ENCODE measurements around the gene TMEM185A. TPM values are rescaled to one million over a fixed set of nuclear protein-coding genes. Genes with fewer than 3 reads are reported as not detected.

Gene TMEM185A
- total RNA-seq, 4 donors from 2014 or later, result 22.0 to 37.9 (median 31.5) TPM

GRCh38 chrX:149641835-149642234 lies 10.2 kb upstream of the TMEM185A start:
- Histone ChIP-seq H3K4me1 (no peaks in the 10 kb centered on the region), H3K36me3 (no peaks in the 10 kb centered on the region), H3K27me3 (no peaks in the 10 kb centered on the region), H3K9me3 (no peaks in the 10 kb centered on the region), H3K4me3 (no peak overlapping the region), H3K27ac (no peak overlapping the region)
- TF ChIP-seq CTCF (IDR thresholded peaks at IDR 0.05) (no peak), EP300 (IDR thresholded peaks at IDR 0.05) (no peak), POLR2A (IDR thresholded peaks at IDR 0.05) (no peak), POLR2AphosphoS5 (IDR thresholded peaks at IDR 0.05) (no peak)
- 54% methylated on average over 2 of the region's 2 CpGs for WGBS
- no peak for DNase-seq (ENCODE audit: low spot score in 2 of 2)

- DNase-seq (ENCODE audit: low spot score in 2 of 2), result no peak
- TF ChIP-seq CTCF (IDR thresholded peaks at IDR 0.05) (no peak), POLR2A (IDR thresholded peaks at IDR 0.05) (no peak), EP300 (IDR thresholded peaks at IDR 0.05) (no peak), POLR2AphosphoS5 (IDR thresholded peaks at IDR 0.05) (no peak)
- WGBS, result 29% methylated on average over 3 of the region's 3 CpGs
- no peaks in the 10 kb centered on the region for H3K4me1 ChIP-seq
- no peaks in the 10 kb centered on the region for H3K27me3 ChIP-seq
- no peak overlapping the region for H3K4me3 ChIP-seq
- no peak overlapping the region for H3K27ac ChIP-seq
- H3K9me3 ChIP-seq, result no peaks in the 10 kb centered on the region
- no peaks in the 10 kb centered on the region for H3K36me3 ChIP-seq
These were observed 9.8 kb upstream of the TMEM185A start for GRCh38 chrX:149641432-149641831.

- H3K27ac ChIP-seq, result no peak overlapping the region
- no peak overlapping the region for H3K4me3 ChIP-seq
- no peaks in the 10 kb centered on the region for H3K36me3 ChIP-seq
- no peaks in the 10 kb centered on the region for H3K9me3 ChIP-seq
- H3K27me3 ChIP-seq, result no peaks in the 10 kb centered on the region
- H3K4me1 ChIP-seq, result no peaks in the 10 kb centered on the region
- WGBS, result 61% methylated on average over 3 of the region's 3 CpGs
- no peak for DNase-seq (ENCODE audit: low spot score in 2 of 2)
- no peak for TF ChIP-seq POLR2A (IDR thresholded peaks at IDR 0.05)
- no peak for TF ChIP-seq POLR2AphosphoS5 (IDR thresholded peaks at IDR 0.05)
- no peak for TF ChIP-seq EP300 (IDR thresholded peaks at IDR 0.05)
- no peak for TF ChIP-seq CTCF (IDR thresholded peaks at IDR 0.05)
These were observed 8.0 kb upstream of the TMEM185A start for GRCh38 chrX:149639568-149639967.

GRCh38 chrX:149638860-149639259 lies 7.3 kb upstream of the TMEM185A start:
- H3K4me1 ChIP-seq, result no peaks in the 10 kb centered on the region
- TF ChIP-seq EP300 (IDR thresholded peaks at IDR 0.05) (no peak), POLR2A (IDR thresholded peaks at IDR 0.05) (no peak), POLR2AphosphoS5 (IDR thresholded peaks at IDR 0.05) (no peak), CTCF (IDR thresholded peaks at IDR 0.05) (no peak)
- H3K27ac ChIP-seq, result no peak overlapping the region
- H3K27me3 ChIP-seq, result no peaks in the 10 kb centered on the region
- H3K36me3 ChIP-seq, result no peaks in the 10 kb centered on the region
- no peak for DNase-seq (ENCODE audit: low spot score in 2 of 2)
- no peak overlapping the region for H3K4me3 ChIP-seq
- no peaks in the 10 kb centered on the region for H3K9me3 ChIP-seq

- no peak for DNase-seq (ENCODE audit: low spot score in 2 of 2)
These were observed 1.9 kb upstream of the TMEM185A start for GRCh38 chrX:149633511-149633910.

More at GRCh38 chrX:149633511-149633910, 1.9 kb upstream of the TMEM185A start:
- Histone ChIP-seq H3K27me3 (no peaks in the 10 kb centered on the region), H3K27ac (no peak overlapping the region), H3K36me3 (no peaks in the 10 kb centered on the region), H3K4me3 (no peak overlapping the region), H3K9me3 (no peaks in the 10 kb centered on the region), H3K4me1 (peaks cover 25% of the 10 kb centered on the region)
- TF ChIP-seq POLR2A (IDR thresholded peaks at IDR 0.05) (no peak), EP300 (IDR thresholded peaks at IDR 0.05) (no peak), POLR2AphosphoS5 (IDR thresholded peaks at IDR 0.05) (no peak), CTCF (IDR thresholded peaks at IDR 0.05) (no peak)

Data from suprapubic skin (tissue), 4 donors.